Stimulated activated CD8-positive, alpha-beta memory T cell treated with anti-CD3 and anti-CD28 coated beads, Interleukin-7, amount 100 ng/mL, for 24 hours (primary cell): ENCODE measurements around the gene GART.
"Not testable (repeated sequence)": the region's sequence is repeated elsewhere in the genome, so short reads cannot be mapped to it uniquely, and the experiment has no call there.

ENCODE experiments used
- DNase-seq: peaks from one replicate; pipeline ENCODE4 v3.0.0-alpha.2; 2020; ENCODE audit warnings: low read depth

GART gene

GRCh38 chr21:33512481-33512880, 29.4 kb downstream of the GART start:
- DNase-seq = no peak

DNA sequence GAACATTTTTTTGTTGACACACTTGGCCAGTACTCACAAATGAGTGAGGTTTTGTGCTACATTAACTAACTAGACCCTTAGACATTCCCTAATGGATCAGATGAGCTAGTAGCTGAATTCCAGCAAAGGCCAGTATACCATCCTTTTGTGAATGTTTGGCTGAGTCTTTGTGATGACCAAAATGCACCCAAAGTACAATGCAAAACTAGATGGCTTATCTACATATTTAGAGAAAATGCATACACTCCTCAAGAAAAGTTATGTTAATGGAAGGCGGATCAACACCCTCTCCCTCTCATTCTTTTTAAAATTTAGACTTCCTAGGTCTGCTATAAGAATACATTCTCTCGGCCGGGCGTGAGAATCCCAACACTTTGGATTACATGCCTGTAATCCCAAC, 30.3 kb downstream of the GART start:
- no peak for DNase-seq

- DNase-seq = no peak
These were observed 31.1 kb downstream of the GART start for GRCh38 chr21:33510826-33511225.

DNA sequence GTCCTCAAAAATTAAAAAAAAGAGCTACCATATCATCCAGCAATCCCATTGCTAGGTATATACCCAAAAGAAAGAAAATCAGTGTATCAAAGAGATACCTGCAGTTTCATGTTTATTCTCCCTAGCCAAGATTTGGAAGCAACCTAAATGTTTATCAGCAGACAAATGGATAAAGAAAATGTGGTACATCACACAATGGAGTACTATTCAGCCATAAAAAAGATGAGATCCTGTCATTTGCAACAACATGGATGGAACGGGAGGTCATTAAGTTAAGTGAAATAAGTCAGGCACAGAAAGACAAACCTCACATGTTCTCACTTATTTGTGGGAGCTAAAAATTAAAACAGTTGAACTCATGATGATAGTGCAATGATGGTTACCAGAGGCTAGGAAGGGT, 34.9 kb downstream of the GART start:
- not testable (repeated sequence) for DNase-seq

DNA sequence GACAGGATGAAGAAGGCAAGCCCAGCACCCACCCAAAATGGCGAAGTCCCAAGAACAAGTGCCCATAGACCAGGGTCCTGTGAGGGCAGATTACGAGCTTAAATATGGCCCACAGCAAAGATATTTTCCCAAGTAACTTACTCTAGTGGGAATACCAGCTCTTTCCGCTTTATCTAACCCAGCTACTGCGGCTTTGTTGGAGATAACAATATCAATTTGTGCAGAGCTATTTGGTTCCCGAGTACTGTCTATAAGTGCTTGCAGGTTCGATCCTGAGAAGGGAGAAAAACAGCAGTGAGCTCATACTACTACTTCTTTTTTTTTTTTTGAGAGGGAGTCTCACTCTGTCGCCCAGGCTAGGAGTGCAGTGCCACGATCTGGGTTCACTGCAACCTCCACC, 36.1 kb downstream of the GART start:
- DNase-seq = no peak

- DNase-seq = no peak
These were observed 45.6 kb downstream of the GART start for GRCh38 chr21:33496345-33496744.

- no peak for DNase-seq
These were observed 46.2 kb downstream of the GART start for GRCh38 chr21:33495743-33496142.

- no peak for DNase-seq
These were observed 48.2 kb downstream of the GART start for GRCh38 chr21:33493756-33494155.

GRCh38 chr21:33492571-33492970, 49.3 kb downstream of the GART start:
- DNase-seq = no peak

DNA sequence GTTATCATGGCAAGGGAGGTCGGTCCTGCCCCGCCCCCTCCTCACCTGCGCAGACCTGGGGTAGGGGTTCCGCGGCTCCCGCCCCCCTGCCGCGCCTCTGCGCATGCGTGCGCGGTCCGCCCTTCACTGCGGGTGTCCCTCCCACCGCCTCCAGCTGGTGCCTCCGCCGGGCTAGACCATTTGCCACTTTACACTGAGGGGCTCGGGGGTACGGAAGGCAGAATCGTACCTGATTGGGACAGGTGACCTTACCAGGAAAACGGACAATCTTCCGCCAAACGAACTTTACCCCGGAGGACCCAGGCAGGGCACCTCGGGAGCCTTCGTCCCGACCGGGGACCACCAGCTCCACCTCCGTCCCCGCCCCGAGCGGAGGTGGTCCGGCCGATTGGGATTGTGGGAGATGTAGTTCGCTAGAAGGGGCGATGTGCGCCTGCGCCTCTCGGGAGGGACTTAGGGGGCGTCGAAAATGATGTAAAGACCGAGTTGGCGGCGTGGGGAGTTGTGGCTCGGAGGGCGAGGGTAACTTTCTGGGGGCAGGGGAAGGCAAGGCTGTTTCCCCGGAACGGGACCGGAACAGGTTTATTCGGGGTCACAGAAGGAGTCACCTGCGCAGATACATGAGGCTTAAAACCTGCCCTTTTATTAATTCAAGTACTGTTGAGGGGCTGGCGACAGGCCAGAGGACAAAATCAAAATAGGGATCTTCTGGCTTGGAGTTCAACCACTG, 50.4 kb downstream of the GART start, which contains the start of gene DNAJC28:
Gene DNAJC28 (minus strand): TSS at position 344 of the 730 bp plus-strand sequence. CDS start 2,323 bp downstream, outside the sequence.
- peak; percentile 90 for DNase-seq

- no peak for DNase-seq
These were observed 50.9 kb downstream of the GART start for GRCh38 chr21:33490991-33491372.

GRCh38 chr21:33488936-33489335, 53.0 kb downstream of the GART start:
- no peak for DNase-seq

- DNase-seq = no peak
These were observed 53.9 kb downstream of the GART start for GRCh38 chr21:33487996-33488395.

DNA sequence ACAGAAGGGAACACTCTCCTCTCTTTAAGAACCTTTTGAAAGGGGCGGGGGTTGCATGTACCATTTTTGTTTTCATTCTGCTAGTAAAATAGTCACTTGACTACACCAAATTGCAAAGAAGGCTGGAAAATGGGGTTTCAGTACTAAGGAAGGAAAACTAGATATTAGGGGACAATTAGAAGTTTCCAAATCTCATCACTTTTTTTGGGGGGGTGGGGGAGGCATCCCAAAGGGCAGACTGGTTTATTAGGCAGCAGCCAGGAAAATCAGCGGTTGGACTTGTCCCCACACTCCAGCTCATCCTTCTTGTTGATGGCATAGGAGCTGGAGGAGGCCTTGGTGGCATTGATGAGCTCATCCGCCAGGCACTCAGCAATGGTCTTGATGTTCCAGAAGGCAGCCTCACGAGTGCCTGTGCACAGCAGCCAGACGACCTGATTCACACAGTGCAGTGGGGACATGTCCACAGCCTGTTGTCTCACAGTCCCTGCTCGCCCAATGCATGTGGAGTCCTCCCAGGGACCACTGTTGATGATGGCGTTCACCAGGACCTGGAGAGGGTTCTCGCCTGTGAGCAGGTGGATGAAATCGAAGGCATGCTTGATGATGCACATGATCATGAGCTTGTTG, 60.5 kb downstream of the GART start:
- no peak for DNase-seq

DNA sequence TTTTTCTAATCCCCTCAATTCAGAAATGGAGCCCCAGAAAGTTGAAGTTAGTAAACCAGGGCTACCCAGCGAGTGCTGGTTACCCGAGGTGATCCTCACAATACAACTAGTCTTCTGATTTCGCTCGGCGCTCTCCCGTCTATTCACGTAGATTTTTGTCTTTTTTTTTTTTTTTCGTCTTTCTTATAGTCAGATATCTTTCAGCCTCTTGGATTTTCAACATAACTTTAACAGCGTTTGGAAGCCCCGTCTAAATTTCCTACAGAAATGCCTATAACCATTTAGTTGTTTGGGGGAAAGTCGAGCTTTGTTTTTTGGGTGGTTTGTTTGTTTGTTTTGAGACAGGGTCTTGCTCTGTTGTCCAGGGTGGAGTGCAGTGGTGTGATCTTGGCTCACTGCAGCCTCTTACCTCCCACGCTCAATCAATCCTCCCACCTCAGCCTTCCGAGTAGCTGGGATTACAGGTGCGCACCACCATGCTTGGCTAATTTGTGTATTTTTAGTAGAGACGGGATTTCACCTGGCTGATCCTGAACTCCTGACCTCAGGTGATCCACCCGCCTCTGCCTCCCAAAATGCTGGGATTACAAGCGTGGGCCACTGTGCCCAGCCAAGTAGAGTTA, 61.3 kb downstream of the GART start:
- DNase-seq = no peak

DNA sequence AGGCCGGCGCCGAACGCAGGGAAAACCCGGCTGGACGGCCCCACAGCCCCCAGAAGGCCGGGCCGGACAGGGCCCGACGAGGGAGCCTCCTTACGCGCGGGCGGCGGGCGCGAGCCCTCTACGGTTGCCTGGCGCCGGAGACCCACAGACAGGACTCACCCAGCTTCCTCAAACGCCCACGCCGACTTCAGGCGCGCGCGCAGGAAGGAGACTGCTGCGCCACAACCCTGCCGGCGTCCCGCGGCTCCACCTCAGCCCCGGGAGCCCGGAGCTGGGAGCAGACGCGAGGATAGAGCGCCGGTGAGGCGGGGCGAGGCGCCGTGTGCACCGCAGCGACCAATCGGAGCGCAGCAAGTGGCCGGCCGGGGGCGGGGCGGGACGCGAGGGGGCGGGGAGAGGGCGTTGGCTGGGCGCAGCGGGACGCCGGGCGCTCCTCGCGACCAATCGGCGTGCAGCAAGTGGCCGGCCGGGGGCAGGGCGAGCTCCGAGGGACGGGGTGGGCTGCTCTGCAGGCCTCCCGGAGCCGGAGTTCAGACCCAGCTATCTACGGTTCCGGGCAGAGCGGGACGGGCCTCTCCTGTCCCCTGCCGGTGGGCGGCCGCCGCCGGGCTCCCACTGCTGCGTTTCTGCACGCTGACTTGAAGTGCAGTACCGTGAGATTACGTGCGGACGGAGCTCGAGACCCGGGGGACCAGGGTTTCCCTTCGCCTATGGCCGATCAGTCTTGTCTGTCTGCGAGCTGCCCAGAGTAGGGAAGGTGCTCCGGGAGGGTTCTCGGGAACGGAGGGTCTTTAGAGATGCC, 62.0 kb downstream of the GART start, which contains the start of gene TMEM50B:
Gene TMEM50B (minus strand): TSS at position 296 of the 802 bp plus-strand sequence. CDS start 11,089 bp downstream, outside the sequence.
- DNase-seq = peak; percentile 94

GRCh38 chr21:33478935-33479678, 62.8 kb downstream of the GART start:
- no peak for DNase-seq

DNA sequence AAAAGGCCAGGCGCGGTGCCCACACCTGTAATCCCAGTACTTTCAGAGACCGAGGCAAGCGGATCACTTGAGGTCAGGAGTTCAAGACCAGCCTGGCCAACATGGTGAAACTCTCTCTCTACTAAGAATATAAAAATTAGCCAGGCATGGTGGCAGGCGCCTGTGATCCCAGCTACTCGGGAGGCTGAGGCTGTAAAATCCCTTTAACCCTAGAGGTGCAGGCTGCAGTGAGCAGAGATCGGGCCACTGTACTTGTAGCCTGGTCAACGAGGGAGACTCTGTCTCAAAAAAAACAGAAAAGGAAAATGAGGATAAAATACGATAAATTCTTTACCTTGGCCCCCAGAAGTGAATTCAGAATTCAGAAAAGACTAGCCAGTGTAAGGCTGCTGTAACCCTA, 63.7 kb downstream of the GART start:
- no peak for DNase-seq

DNA sequence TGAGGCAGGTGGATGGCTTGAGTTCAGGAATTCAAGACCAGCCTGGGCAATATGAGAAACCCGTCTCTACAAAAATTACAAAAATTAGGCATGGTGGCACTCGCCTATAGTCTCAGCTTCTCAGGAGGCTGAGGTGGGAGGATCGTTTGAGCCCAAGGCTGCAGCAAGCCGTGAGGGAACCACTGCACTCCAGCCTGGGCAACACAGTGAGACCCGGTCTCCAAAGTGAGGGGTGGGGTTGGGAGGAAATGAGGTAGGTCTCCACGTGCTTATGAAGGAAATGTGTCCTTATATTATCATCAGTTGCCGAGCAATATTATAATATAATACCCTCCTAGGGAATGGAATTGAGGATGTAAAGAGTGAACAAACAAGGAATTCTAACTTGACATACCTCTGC, 64.9 kb downstream of the GART start:
- DNase-seq = no peak

DNA sequence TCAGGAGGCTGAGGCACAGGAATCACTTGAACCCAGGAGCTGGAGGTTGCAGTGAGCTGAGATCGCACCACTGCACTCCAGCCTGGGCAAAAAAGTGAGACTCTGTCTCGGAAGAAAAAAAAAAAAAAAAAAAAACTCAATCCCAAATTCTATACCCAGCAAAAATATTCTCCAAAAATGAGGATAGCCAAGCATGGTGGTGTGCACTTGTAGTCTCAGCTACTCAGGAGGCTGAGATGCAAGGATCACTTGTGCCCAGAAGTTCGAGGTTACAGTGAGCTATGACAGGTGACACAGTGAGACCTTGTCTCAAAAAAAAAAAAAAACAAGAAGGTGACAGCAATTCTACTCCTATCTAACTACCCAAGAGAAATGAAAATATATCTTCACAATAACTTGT, 68.6 kb downstream of the GART start:
- DNase-seq = no peak

- DNase-seq = no peak
These were observed 71.2 kb downstream of the GART start for GRCh38 chr21:33470701-33471100.

DNA sequence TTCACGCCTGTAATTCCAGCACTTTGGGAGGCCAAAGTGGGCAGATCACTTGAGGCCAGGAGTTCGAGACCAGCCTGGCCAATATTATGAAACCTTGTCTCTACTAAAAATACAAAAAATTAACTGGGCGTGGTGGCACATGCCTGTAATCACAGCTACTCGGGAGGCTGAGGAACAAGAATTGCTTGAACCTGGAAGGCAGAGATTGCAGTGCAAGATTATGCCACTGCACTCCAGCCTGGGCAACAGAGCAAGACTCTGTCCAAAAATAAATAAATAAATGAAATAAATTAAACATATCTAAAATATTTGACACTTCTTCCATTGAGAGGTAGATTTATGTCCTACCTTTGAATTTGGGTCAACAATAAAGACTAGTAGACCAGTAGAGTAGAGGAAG, 72.7 kb downstream of the GART start:
- DNase-seq = not testable (repeated sequence)
